22Rv1 (cell line): ENCODE data around the gene TFPI.

ENCODE experiments used
- ZFX ChIP-seq: fragments of 450-650 bp; IDR thresholded peaks from 2 replicates; pipeline ENCODE4 v1.6.1; 2017; ENCODE audit warnings: antibody characterized with exemption, borderline replicate concordance
- TF ChIP-seq, protein P1 (sequence below): fragments of 450-650 bp; IDR thresholded peaks from 2 replicates; pipeline ENCODE4 v1.5.1; 2017; ENCODE audit warnings: mild to moderate bottlenecking

DNA sequence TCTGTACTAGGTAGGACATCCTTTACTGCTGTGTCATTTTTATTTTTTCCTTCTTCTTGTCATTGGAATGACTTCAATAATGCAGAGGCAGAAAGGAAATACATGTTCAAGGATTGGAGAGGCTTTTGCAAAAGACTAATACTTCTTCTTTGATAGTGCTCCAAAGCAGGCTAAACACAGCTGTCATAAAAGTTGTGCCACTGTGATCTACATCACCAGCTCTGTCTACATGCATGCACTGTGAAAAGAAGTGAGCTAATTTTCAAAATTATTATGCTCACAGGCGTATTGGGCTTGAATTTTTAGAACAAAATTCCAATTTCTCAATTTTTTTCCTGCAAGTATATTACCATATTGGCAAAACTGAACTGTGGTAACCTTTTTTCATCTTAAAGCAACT, 68.7 kb downstream of the TFPI start:
- TF ChIP-seq, protein P1, sequence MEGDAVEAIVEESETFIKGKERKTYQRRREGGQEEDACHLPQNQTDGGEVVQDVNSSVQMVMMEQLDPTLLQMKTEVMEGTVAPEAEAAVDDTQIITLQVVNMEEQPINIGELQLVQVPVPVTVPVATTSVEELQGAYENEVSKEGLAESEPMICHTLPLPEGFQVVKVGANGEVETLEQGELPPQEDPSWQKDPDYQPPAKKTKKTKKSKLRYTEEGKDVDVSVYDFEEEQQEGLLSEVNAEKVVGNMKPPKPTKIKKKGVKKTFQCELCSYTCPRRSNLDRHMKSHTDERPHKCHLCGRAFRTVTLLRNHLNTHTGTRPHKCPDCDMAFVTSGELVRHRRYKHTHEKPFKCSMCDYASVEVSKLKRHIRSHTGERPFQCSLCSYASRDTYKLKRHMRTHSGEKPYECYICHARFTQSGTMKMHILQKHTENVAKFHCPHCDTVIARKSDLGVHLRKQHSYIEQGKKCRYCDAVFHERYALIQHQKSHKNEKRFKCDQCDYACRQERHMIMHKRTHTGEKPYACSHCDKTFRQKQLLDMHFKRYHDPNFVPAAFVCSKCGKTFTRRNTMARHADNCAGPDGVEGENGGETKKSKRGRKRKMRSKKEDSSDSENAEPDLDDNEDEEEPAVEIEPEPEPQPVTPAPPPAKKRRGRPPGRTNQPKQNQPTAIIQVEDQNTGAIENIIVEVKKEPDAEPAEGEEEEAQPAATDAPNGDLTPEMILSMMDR: no peak
- TF ChIP-seq ZFX: no peak
